ENCODE measurements around the gene EVI5.

DNA sequence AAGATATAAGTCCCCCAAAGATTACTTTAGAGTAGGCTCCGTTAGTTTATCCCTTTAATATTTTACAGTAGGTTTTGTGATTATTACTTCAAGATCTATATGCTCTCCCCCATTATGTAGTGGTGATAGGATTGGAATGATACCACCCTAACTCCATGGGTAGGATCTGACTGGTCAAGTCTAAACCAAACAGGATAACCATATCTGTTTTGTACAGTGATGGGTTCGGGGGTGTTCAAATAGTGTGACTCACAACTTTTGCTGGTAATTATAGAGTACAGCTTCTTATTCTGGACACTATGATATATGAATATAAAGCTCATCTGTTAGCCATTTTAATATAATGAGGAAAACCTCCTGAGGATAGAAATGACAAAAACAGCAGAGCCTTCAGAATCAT, 212.4 kb downstream of the EVI5 start:
- TF ChIP-seq CTCF (IDR thresholded peaks at IDR 0.05), result no peak
- TF ChIP-seq, protein P1, sequence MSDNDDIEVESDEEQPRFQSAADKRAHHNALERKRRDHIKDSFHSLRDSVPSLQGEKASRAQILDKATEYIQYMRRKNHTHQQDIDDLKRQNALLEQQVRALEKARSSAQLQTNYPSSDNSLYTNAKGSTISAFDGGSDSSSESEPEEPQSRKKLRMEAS (IDR thresholded peaks at IDR 0.05), result no peak
- TF ChIP-seq EHMT2 (IDR thresholded peaks at IDR 0.05; ENCODE audit: low read depth), result no peak
- TF ChIP-seq MAZ (IDR thresholded peaks at IDR 0.05; ENCODE audit: borderline replicate concordance, low read depth, low read length), result no peak
- no peak for TF ChIP-seq CEBPB (IDR thresholded peaks at IDR 0.05)
- no peak for TF ChIP-seq EP300 (IDR thresholded peaks at IDR 0.05)
- no peak for TF ChIP-seq POLR2A (IDR thresholded peaks at IDR 0.05; ENCODE audit: low read length)
- no peak for TF ChIP-seq JUN (IDR thresholded peaks at IDR 0.05)
- TF ChIP-seq GATA3 (IDR thresholded peaks at IDR 0.05; ENCODE audit: borderline replicate concordance), result no peak
- TF ChIP-seq SMC3 (IDR thresholded peaks at IDR 0.05), result no peak
